HL-60 (cell line): ENCODE results near the gene NIN.

Source experiments
- DNase-seq, 2 experiments: peaks; one replicate each; pipeline ENCODE4 v3.0.0-alpha.2; 2010 to 2020; ENCODE audit warnings: low read depth in 1 of 2, low spot score in 1 of 2
- H3K27ac ChIP-seq: fragments of 250-450 bp; sonication (Bioruptor Pico); replicated peaks from 2 replicates; pipeline ENCODE4 v1.5.1; 2020; ENCODE audit warnings: mild to moderate bottlenecking, moderate library complexity
- H3K27me3 ChIP-seq: fragments of 250-450 bp; sonication (Bioruptor Pico); 2 replicates; pipeline ENCODE4 v1.5.1; 2021; ENCODE audit warnings: mild to moderate bottlenecking, moderate library complexity; ENCODE audit not compliant: insufficient read depth, poor library complexity, severe bottlenecking
- H3K4me3 ChIP-seq: replicated peaks from 2 replicates; pipeline ENCODE4 v1.5.1; 2011; ENCODE audit warnings: mild to moderate bottlenecking, control low read depth, low read length; ENCODE audit not compliant: insufficient read depth
- CTCF ChIP-seq: IDR thresholded peaks from one replicate; pipeline ENCODE4 v1.5.1; 2011; ENCODE audit warnings: low read length, control low read depth, inconsistent platforms; ENCODE audit not compliant: insufficient read depth
- GABPA ChIP-seq: IDR thresholded peaks from 2 replicates; pipeline ENCODE4 v1.6.1; 2012; ENCODE audit warnings: low read depth
- POLR2AphosphoS5 ChIP-seq: IDR thresholded peaks from 2 replicates; pipeline ENCODE4 v1.6.1; 2012; ENCODE audit warnings: low read depth
- REST ChIP-seq: IDR thresholded peaks from 2 replicates; pipeline ENCODE4 v1.6.1; 2012; ENCODE audit warnings: low read depth; ENCODE audit not compliant: insufficient replicate concordance
- SPI1 ChIP-seq: IDR thresholded peaks from 2 replicates; pipeline ENCODE4 v1.6.1; 2012; ENCODE audit warnings: low read depth, mild to moderate bottlenecking, borderline replicate concordance

NIN gene

GRCh38 chr14:50757702-50758101, 73.3 kb downstream of the NIN start:
- Histone ChIP-seq H3K27me3 (no peaks in the 10 kb centered on the region), H3K4me3 (no peak overlapping the region), H3K27ac (no peak overlapping the region)
- no peak for DNase-seq
- TF ChIP-seq POLR2AphosphoS5 (no peak), REST (no peak), CTCF (no peak), GABPA (no peak), SPI1 (no peak)

GRCh38 chr14:50756300-50756699, 74.7 kb downstream of the NIN start:
- DNase-seq, result no peak
- TF ChIP-seq CTCF (no peak), POLR2AphosphoS5 (no peak), SPI1 (no peak), GABPA (no peak), REST (no peak)
- H3K27me3 ChIP-seq, result no peaks in the 10 kb centered on the region
- H3K27ac ChIP-seq, result no peak overlapping the region
- H3K4me3 ChIP-seq, result no peak overlapping the region

GRCh38 chr14:50750323-50750722, 80.6 kb downstream of the NIN start:
- TF ChIP-seq SPI1, result no peak
- TF ChIP-seq REST, result no peak
- TF ChIP-seq CTCF, result no peak
- no peak for TF ChIP-seq GABPA
- no peak for TF ChIP-seq POLR2AphosphoS5
- Histone ChIP-seq H3K27me3 (no peaks in the 10 kb centered on the region), H3K4me3 (no peak overlapping the region), H3K27ac (no peak overlapping the region)
- no peak for DNase-seq
